ENCODE measurements around the gene MOB3B.

The MOB3B gene

DNA sequence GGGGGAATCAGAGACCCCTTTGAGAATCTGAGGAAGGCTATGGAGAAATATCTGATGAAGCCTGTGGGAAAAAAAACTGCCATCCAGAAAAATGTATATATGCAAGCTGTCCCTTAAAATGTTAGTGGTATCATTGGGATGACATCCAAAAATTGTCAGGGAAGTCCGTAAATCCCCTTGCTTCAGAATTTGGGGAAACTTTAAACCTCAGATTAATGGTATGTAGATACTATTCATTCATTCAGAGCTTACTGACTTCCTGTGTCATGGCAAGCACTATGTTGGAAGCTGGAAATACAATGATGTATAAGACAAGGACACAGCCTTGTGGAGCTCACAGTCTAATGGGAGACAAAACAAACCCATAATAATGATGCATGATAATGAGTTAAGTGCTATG lies 10.9 kb upstream of the MOB3B start:
- FAIRE-seq = no peak

DNA sequence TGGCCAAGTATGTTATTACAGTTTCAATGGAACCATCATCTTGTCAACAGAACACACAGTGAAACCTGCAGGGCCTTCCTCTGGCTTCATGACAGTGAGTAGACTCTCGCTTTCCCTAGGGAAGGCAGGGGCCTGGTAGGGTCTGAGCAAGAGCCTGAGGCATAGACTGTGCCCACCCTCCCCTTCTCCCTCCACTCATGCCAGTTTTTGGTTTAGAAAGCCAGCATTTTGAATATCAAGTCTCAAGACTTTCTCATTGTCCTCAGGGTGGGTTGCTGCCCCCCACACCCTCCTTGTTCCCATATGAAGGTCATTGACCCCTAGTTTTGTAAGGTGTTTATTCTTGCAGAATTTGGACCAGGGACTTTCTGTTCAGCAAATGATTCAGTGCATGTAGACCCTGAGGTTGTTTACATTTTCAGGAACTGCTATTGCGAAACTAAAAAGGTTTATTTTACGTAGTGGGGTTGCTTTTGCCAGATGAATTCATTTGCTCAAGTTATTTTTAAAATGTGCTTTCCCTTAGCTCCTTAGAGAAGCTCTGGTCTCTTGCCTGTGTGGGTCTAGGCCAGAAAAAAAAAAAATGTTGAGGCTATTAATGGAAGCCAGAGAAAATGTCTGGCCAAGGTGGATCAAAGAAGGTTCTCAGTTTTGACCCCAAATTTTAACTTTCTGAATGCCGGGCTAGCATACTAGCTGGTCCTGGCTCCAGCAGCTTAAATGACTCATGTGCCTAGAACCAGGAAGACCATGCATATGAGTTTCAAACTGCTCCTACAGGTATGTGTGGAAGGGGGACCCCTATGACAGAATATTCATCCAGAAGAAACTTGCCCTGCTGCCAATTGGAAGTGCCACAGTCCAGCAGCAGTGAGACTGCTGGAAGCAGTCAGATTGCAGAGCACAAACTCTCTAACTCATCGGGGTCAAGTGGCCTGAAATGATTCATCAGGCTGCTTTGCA lies 10.1 kb upstream of the MOB3B start:
- peak; percentile 94 for FAIRE-seq

DNA sequence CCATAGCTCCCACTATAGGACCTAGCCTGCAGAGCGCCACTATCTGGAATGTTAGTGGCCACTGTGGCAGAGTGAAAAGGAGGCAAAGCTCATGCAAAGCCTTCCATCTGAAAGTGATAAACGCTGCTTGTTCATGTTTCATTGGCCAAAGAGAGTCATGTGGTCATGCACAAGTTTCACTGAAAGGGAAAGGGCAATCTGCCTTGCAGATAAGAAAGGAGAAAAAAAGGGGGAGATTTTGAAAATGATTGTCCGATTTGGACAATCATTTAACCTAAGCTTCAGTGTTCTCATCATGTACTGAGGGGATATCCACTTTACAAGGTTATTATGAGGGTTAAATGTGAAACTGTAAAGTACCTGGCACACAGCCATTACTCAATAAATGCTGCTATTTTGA lies 9.0 kb upstream of the MOB3B start:
- no peak for FAIRE-seq

DNA sequence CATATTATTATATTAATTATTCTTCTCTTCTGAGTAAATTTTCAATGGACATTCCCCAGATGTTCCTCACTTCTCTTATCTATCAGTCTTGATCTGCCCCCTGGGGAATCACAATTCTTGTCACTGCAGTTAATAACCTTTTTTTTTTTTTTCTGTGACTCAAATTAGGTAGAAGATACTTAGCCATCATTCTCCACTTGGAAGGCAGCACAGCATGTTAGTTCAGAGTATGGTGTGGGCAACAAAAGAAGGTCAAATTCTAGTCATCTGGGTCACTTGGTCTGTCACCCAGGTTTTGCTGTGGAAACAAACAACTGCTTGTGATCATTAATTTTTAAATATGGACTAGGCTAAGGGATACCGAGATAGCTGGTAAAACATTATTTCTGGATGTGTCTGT lies 8.1 kb upstream of the MOB3B start:
- no peak for FAIRE-seq

DNA sequence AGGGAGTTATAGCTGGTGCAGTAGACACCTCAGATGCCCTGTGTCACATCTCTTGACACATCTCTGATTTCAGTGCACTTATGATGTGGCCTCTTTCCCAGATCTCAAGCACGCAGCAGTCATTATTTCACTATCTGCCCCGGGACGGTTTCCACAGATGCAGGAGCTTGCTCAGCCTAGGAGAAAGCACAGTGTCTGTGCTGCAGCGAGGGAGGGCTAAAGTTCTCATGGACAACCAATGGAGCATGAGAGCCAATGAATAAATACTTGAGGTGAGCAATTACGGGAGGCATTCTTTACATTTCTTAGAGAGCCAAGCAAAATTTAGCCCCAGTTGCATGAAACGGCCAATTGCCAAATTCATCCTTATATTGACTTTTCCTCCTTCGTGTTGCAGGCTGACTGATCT lies 7.4 kb upstream of the MOB3B start:
- FAIRE-seq = no peak

DNA sequence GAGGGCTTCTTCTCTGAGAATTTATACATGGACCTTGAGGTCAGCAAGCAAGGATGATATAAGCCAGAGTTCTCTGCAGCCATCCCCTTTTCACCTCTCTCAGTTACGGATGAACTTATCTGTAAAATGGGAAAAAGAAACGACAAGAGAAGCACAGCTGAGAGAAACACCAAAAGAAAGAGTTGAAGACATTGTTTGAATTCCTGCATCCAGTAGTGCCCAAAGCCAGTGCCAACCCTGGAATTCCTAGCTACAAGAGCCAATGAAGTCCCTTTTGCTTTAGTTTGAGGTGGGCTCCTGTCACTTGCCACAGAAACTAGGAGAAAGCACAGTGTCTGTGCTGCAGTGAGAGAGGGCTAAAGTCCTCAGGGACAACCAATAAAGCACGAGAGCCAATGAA lies 6.6 kb upstream of the MOB3B start:
- FAIRE-seq = no peak

DNA sequence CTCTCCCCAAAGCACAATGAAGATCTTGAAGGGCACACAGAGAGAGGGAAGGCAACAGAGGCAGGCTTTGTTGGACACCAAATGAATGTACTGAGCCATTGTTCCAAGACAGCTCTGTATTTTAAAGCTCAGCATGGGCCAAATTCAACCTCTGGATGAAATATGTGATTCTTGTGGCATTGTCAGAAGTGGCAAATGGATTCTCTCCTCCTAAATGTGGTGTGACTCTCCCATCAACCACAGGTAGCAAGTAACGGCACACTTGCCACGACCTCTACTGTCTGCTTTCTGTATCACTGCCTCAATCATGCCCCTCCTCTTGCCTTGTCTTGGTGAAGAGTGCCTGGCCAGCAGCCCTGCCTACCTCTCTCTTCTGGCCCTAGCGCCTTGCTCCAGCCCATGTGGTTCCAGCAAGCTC lies 6.1 kb upstream of the MOB3B start:
- no peak for FAIRE-seq

DNA sequence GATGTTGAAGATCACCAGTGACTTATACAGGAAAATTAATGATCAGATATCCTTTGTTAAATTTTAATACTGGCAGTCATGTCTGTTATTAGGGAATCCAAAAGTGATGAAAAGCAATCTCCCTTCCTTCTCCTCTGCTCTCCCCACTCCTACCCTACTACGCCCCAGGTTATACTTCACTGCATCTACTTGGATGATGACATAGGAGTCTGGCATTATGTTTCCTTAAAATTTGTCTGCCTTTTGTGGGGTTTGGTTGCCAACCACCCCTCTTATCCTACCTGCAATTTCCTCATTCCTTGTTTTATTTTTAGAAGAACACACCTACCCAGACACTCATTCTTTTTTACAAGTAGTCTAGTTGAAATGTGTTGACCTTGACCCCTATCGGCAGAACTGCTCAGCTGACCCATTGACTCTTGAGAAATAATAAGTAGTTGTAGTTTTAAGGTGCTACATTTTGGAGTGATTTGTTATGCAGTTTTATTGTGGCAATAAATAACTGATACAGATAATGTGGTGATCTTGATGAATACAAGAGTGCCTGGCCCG lies 5.1 kb upstream of the MOB3B start:
- FAIRE-seq = no peak

DNA sequence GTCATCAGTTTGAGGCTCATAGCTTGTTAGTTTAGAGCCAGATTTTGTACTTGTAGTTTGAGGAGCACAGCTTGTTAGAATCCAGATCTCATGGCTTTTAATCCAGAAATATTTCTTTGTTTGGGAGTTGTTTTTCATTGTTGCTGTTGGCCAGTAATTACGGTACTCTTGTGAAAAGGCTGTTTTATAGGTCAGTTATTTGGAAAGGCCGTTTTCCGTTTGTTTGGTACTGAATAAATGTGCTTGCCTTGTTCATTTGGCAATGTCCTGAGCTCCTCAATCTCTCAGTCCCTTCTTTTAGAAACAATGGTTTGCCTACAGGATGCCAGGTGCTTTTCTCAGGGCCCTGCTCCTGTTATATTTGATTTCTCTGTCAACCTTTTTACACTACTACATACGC lies 4.5 kb upstream of the MOB3B start:
- peak; percentile 59 for FAIRE-seq

DNA sequence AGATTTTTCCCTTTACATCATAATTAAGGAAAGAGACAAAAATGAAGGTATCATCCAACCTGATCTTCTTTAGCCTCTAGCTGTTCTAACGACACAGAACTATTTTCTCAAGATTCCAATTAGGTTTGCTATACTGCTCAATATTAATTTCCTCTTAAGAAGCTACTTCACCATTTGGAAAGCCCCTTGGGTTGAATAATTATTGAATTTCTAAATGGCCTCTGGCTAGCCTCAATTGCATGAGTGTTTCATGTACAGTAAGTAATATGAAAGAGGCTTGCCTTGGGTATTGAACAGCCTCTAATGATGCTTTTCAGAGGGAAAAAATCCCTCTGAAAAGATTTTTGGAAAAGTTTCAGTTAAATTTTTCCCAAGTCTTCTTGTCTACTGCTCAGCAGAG lies 3.7 kb upstream of the MOB3B start:
- FAIRE-seq = no peak

DNA sequence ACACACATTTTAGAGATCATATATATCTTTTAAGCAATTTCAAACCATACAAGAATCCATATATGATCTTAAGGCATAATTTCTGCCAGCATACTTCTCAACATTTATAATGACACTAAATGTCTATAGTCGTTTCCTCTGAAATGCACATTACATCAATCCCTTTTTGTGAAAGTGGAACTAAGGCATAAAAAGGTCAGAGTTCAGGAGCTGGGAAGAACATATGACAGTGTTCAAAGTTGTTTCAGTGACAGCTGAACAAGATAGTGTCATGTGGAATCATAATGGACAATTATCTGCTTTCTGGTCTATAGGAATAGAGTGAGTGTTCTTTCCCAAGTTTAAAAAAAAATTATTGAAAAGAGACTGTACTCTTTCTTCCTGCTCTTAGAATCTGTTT lies 2.4 kb upstream of the MOB3B start:
- FAIRE-seq = no peak

DNA sequence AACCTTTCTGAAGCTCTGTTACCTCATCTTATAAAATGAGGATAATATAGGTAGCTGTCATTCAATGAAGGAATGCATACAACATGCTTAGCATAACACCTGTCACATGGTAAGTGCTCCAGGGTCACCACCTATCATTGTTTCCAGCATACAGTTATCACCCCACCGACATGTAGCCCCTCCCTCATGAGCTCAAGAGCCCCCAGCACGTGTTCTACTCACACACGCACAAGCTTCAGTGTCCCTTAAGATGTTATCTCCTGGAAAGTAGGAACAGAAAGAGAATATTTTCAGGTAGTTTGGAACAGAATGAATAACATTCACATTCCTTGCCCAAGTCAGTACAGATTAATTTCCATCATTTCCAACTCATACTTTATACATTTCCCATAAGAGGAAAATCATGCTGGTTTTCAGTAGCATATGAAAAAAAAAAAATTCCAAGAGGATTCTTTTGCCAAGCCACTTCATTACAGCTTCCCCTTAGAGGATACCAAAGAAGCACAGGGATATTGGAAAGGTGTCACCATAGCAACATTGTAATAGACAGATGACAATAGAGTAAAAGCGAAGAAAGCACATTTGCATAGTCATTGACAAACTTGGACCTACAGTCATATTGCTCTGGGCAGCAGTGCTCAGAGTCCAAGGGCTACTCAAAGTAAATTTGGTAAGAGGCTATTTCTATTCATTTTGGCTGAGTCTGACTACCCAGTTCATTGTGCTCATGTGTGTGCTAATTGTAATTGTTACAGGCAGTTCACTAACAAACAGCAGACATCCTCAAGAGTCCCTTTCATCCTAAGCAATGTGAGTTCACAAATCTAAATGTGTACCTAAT lies 1.5 kb upstream of the MOB3B start:
- no peak for FAIRE-seq

DNA sequence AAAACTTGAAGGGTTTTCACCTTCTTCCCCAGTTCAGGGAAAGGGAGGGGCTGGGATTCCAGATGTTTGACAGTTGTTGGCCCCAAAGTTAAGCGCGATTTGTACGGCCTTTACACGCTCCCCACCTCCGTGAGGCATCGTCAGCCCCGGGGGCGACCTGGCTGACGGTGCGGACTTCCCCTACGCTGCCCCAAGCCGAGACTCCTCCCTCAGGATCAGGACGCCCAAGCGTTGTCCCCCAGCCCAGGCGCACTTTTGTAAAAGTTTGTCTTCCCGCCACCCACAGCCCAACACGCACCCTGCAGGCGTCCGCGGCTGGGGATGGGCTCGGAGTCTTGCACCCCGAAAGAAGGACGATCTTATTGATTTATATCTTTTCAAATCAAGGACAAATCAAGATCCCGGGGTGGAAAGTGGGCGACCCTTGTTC lies 713 bp downstream of the MOB3B start:
- no peak for FAIRE-seq

DNA sequence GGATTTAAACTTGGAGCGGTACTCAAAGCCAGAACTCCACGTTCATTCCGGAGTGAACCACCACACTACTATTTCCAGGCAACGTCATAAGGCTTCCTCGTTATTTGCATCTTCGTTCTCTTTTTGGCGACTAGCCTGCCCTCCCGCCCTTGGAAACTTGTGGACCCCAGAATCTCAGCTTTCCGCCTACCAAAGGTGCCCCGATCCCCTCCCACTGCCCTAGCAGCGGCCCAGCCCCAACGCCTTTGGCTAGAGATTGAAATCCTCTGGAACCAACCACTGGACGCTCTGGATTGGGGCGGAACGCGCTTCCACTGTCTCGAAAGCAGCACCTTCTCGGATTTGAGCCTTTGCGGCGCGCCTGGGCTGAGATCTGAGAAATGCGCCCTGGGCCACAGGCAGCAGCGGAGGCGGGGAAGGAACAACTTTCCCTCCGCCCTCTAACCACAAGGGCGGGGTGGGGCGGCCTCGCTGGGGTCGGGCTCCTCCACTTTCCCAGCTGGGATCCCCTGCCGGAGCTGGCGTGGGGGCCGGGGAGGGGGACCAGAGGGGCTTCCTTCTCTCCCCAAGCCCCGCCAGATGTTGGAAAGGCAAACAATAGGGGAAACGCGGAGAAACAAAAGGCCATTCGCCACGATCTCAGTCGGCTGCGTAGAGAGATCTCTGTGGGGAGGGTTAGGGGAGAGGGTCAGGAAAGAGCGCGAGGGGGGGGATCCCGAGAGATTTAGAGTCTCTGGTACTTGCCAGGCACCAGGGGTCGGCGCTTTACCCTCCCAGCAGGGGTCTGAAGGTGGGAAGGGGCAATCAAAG lies 1.3 kb downstream of the MOB3B start:
- FAIRE-seq = no peak

DNA sequence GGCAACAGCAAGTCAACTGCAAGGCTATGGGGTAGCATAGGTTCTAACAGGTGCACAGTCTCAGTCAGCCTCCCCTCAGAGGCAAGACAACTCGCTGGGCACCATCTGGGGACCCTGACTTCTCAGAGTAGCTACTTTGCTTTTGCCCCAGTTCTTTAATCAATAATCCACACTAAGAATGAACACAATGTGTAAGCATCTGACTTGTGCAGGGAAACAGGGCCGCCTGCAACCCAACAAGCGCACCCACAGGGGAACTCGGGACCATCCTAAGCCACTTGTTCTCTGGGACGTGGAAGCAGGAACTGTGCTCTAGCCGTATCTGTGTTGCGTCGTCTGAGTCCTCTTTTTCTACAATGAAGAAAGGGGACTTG lies 1.9 kb downstream of the MOB3B start:
- FAIRE-seq = no peak

DNA sequence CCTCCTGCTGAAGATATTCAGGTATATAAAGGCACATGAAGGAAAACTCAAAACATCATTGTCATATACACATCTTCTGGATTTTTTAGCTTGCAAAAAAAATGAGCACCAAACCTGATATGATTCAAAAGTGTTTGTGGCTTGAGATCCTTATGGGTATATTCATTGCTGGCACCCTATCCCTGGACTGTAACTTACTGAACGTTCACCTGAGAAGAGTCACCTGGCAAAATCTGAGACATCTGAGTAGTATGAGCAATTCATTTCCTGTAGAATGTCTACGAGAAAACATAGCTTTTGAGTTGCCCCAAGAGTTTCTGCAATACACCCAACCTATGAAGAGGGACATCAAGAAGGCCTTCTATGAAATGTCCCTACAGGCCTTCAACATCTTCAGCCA lies 5.4 kb downstream of the MOB3B start, which contains the start of gene IFNK:
TSS of gene IFNK (plus strand) at position 55 of the 400 bp plus-strand sequence. CDS start at position 102, 47 bp downstream.
- FAIRE-seq = no peak

DNA sequence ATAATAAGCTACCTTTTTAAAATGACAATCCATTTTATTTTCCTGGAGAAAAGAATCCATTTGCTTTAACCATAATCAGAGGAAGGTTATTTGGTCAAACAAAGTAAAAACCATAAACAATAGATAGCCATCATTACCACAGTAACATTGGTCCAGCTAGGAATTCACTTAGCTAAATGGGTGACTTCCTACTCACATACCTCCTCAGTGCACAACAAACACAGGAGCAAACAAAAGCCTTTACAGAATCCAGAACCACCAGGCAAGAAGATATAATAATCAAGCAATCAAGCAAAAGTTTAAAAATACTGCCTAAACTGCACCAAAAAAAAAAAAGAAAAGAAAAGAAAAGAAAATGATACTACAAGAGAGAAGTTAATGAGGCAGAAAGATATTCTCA lies 6.5 kb downstream of the MOB3B start:
- FAIRE-seq = no peak

DNA sequence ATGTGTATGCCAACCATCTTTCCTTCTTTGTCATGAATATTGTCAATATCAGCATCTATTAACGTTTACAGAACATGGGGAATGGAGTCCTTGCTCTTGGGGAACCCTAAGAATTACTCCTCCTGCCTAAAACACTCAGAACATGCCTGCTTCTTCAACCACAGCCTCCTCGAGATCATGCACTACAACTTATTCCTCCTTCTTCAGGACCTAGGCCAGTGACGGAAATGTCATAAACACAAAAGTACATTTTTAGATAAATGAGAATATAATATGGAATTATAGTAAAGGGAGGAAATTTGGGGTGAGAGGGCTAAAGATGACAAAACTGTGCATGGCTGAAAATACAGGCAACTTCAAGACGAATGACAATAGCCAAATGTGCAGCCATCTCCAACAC lies 8.6 kb downstream of the MOB3B start:
- FAIRE-seq = no peak

DNA sequence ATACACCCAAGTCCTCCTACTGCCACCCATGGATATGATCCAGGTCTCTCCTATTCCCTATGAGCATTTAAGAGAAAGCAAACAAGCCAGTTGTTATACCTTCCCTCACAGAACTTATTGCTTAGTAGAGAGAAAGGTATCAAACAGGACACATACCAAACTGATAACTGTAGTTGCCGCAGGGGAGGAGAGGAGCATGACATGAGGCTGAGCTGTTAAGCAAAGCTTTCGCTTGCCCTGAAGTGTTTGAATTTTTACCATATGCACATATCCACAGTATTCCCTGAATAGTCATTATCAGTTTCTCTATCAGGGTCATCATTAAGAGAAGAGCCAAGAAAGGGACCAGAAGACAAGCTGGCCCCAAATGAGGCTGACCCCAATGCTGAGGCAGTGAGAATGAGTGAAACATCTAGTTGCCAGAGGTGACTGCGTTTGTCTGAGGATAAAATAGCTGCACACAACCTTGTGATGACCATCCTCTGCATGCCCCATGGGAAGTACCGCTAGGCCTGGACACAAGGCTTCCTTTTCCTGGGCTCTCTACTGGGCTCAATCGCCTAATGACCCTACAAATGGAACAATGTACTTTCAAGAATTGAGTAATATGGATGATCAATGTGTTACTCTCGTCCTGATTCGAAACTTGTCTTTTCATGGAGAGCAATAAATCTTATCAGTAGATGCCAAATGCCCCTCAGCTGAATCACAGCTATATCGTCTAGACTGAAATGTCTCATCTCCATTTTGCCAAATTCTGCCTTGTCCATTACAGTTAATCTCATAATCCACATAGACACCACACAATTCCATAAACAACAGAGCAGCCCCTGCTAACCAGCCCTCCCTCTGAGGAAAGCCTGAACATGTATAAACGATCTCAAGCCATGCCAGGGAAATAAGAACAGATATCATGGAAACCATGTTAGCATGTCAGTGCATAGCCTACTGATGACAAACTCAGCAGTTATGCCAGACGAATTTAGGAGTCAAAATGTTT lies 9.8 kb downstream of the MOB3B start:
- no peak for FAIRE-seq

DNA sequence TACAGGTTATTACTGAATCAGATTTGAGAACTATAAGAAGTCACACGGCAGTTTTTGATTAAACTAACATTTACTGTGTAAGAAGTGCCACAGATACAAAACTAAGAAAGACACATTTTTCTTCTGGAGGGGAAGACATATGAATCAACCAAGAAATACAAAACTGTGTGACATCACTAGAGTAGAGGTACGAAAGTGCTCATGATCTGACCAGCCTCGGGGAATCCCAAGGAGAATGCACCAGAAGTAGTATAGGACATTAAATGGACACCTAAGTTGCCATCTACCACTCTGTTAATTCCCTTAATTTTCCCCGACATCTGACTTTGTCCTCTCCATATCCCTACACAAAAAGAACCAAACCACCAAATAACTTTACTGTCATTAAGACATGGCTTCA lies 10.8 kb downstream of the MOB3B start:
- no peak for FAIRE-seq

DNA sequence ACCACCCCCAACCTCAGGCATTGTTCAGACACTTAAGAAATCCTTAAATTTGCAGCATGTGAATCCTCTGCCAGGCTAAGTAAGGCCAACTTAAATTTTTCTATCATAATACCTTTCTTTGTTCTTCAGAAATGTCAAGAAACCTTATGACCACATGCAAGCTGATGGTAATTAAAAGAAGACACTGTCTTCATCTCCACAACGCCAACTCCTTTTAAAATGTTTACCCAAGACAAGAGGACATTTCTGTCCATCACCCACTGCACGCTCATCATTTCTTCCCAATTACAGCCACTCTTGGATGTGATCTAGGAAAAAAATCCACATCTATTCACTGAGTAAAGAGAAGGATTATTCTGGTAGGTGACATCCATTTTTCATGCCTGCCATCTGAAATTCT lies 11.6 kb downstream of the MOB3B start:
- no peak for FAIRE-seq

Data from endometrium (tissue), 2 donors.